Right kidney (tissue), 1 donor: Measurements from ENCODE around the gene CMTM8.
A peak's percentile ranks its signal among the peaks of the same experiment; 100 is the strongest.

ENCODE experiments used
- DNase-seq: peaks from one replicate; pipeline ENCODE4 v3.0.0-alpha.2; 2016

Gene CMTM8

GRCh38 chr3:32336113-32336498, 97.6 kb downstream of the CMTM8 start:
- no peak for DNase-seq

- DNase-seq, result no peak
Observed at GRCh38 chr3:32337505-32337904, 99.0 kb downstream of the CMTM8 start.

- peak; percentile 32 for DNase-seq
Observed at GRCh38 chr3:32340039-32340438, 101.6 kb downstream of the CMTM8 start.

GRCh38 chr3:32340611-32341365, 102.3 kb downstream of the CMTM8 start:
- DNase-seq, result no peak

GRCh38 chr3:32347343-32348125, 109.1 kb downstream of the CMTM8 start:
- DNase-seq, result no peak

- DNase-seq, result no peak
Observed at GRCh38 chr3:32349184-32349583, 110.7 kb downstream of the CMTM8 start.

GRCh38 chr3:32352563-32352962, 114.1 kb downstream of the CMTM8 start:
- no peak for DNase-seq

GRCh38 chr3:32353351-32353750, 114.9 kb downstream of the CMTM8 start:
- no peak for DNase-seq

- DNase-seq, result no peak
Observed at GRCh38 chr3:32354362-32354778, 115.9 kb downstream of the CMTM8 start.

GRCh38 chr3:32355751-32356291, 117.3 kb downstream of the CMTM8 start:
- DNase-seq, result no peak

- DNase-seq, result no peak
Observed at GRCh38 chr3:32359766-32360492, 121.4 kb downstream of the CMTM8 start.

- DNase-seq, result no peak
Observed at GRCh38 chr3:32360493-32360827, 122.0 kb downstream of the CMTM8 start.

GRCh38 chr3:32366638-32367397, 128.3 kb downstream of the CMTM8 start:
- DNase-seq, result no peak

- no peak for DNase-seq
Observed at GRCh38 chr3:32367442-32367841, 129.0 kb downstream of the CMTM8 start.

- no peak for DNase-seq
Observed at GRCh38 chr3:32371461-32372212, 133.2 kb downstream of the CMTM8 start.

- DNase-seq, result no peak
Observed at GRCh38 chr3:32372213-32372490, 133.7 kb downstream of the CMTM8 start.

GRCh38 chr3:32373276-32373675, 134.8 kb downstream of the CMTM8 start:
- no peak for DNase-seq

- no peak for DNase-seq
Observed at GRCh38 chr3:32373844-32374243, 135.4 kb downstream of the CMTM8 start.

- peak; percentile 60 for DNase-seq
Observed at GRCh38 chr3:32374788-32375595, 136.5 kb downstream of the CMTM8 start.

- no peak for DNase-seq
Observed at GRCh38 chr3:32375596-32375930, 137.1 kb downstream of the CMTM8 start.

GRCh38 chr3:32376115-32376514, 137.6 kb downstream of the CMTM8 start:
- DNase-seq, result no peak
